Prostate gland (tissue), 2 donors: Measurements from ENCODE around the gene MAP4K3.

ENCODE experiments used
- CTCF ChIP-seq, 4 experiments: fragments of 200-600 bp in 2 of 4; fragments of 450-650 bp in 2 of 4; sonication (generic) in 2 of 4; IDR thresholded peaks; 1 replicate in 3 of 4; 2 replicates in 1 of 4; pipeline ENCODE4 v1.5.1; 2016 to 2019; ENCODE audit warnings: antibody characterized with exemption in 4 of 4, mild to moderate bottlenecking in 2 of 4, moderate library complexity in 2 of 4
- POLR2A ChIP-seq: fragments of 450-650 bp; IDR thresholded peaks from one replicate; pipeline ENCODE4 v1.6.1; 2016; ENCODE audit warnings: antibody characterized with exemption, mild to moderate bottlenecking
- POLR2AphosphoS5 ChIP-seq: sonication (generic); formaldehyde crosslinking; IDR thresholded peaks from one replicate; pipeline ENCODE4 v1.6.1; 2017; ENCODE audit warnings: antibody characterized with exemption

- TF ChIP-seq POLR2A (no peak), CTCF (IDR thresholded peaks at IDR 0.05) (no peak), POLR2AphosphoS5 (no peak)
Measured at GRCh38 chr2:39395313-39395712, 41.8 kb downstream of the MAP4K3 start.
